Endothelial cell of umbilical vein (primary cell): Measurements from ENCODE around the gene CAAP1. TPM values are rescaled to one million over a fixed set of nuclear protein-coding genes. Genes with fewer than 3 reads are reported as not detected.
A peak's percentile ranks its signal among the peaks of the same experiment; 100 is the strongest.

Experiments used
- BruUV-seq: library from RNA; stranded (reverse); fragments of 400-500 nt; replicated peaks from 2 replicates; lab custom pipeline; 2021; lab: Mats Ljungman, UMichigan
- CTCF ChIA-PET: fragments of 300-600, 350-600 bp; sonication (Branson Sonifier 250); formaldehyde crosslinking; loops from one replicate; lab custom pipeline; 2021; ENCODE audit warnings: antibody characterized with exemption, inconsistent platforms; lab: Charles Lee
- POLR2A ChIA-PET: fragments of 300-600, 350-600 bp; sonication (Branson Sonifier 250); formaldehyde crosslinking; loops from one replicate; lab custom pipeline; 2021; ENCODE audit warnings: antibody characterized with exemption, inconsistent platforms; lab: Charles Lee
- DNase-seq: peaks from one replicate; pipeline ENCODE4 v3.0.0-alpha.2; 2011; ENCODE audit warnings: low read depth, low spot score
- FAIRE-seq: peaks from 2 replicates; lab custom pipeline; 2011; peaks lifted over from hg19 to GRCh38; lab: Jason Lieb, UNC
- H2AFZ ChIP-seq: 2 replicates; pipeline ENCODE4 v1.6.0; 2012; ENCODE audit warnings: low read depth, low read length, control low read depth, inconsistent platforms
- H3K27ac ChIP-seq: 2 replicates; pipeline ENCODE4 v1.5.1; 2011; ENCODE audit warnings: low read depth, mild to moderate bottlenecking, control low read depth, low read length, moderate library complexity; ENCODE audit not compliant: insufficient read depth
- H3K27me3 ChIP-seq, 2 experiments: 2 replicates each; pipeline versions ENCODE4 v1.6.0 to v1.6.1; 2011; ENCODE audit warnings: low read length in 2 of 2, mixed read lengths in 1 of 2; ENCODE audit not compliant: control insufficient read depth in 2 of 2, insufficient read depth in 2 of 2
- H3K36me3 ChIP-seq, 2 experiments: 2 replicates in 1 of 2; 3 replicates in 1 of 2; pipeline ENCODE4 v1.5.1; 2011; ENCODE audit warnings: low read length in 2 of 2, mild to moderate bottlenecking in 1 of 2, moderate library complexity in 1 of 2; ENCODE audit not compliant: control insufficient read depth in 2 of 2, insufficient read depth in 2 of 2; ENCODE audit errors: extremely low read depth in 1 of 2
- H3K4me1 ChIP-seq: 3 replicates; pipeline ENCODE4 v1.5.1; 2011; ENCODE audit warnings: mild to moderate bottlenecking, low read length; ENCODE audit not compliant: control insufficient read depth, insufficient read depth; ENCODE audit errors: extremely low read depth
- H3K4me2 ChIP-seq: 2 replicates; pipeline ENCODE4 v1.6.1; 2011; ENCODE audit warnings: low read length, control low read depth, mixed read lengths; ENCODE audit not compliant: insufficient read depth
- H3K4me3 ChIP-seq, 3 experiments: fragments of 200-600 bp in 1 of 3; sonication (generic), shearing (Covaris generic) in 1 of 3; replicated peaks in 1 of 3; 2 replicates each; pipeline ENCODE4 v1.5.1; 2011 to 2016; ENCODE audit warnings: control low read depth in 3 of 3, low read length in 3 of 3, mild to moderate bottlenecking in 2 of 3, inconsistent platforms in 1 of 3, low read depth in 1 of 3, moderate library complexity in 1 of 3; ENCODE audit not compliant: insufficient read depth in 1 of 3
- H3K79me2 ChIP-seq: 2 replicates; pipeline ENCODE4 v1.6.0; 2012; ENCODE audit warnings: low read length, inconsistent platforms; ENCODE audit not compliant: control insufficient read depth, insufficient read depth
- H3K9ac ChIP-seq: replicated peaks from 2 replicates; pipeline ENCODE3; 2011; ENCODE audit warnings: low read length, control low read depth; ENCODE audit not compliant: insufficient read depth; ENCODE audit errors: extremely low read depth
- H3K9me1 ChIP-seq: replicated peaks from 3 replicates; pipeline ENCODE4 v1.6.0; 2011; ENCODE audit warnings: mild to moderate bottlenecking, low read length; ENCODE audit not compliant: control insufficient read depth, insufficient read depth; ENCODE audit errors: extremely low read depth
- H3K9me3 ChIP-seq: replicated peaks from 2 replicates; pipeline ENCODE4 v1.5.1; 2012; ENCODE audit warnings: low read length, inconsistent platforms; ENCODE audit not compliant: control insufficient read depth, insufficient read depth
- H4K20me1 ChIP-seq: replicated peaks from 2 replicates; pipeline ENCODE3; 2011; ENCODE audit warnings: mild to moderate bottlenecking, low read length; ENCODE audit not compliant: control insufficient read depth, insufficient read depth; ENCODE audit errors: extremely low read depth
- EZH2 ChIP-seq: IDR thresholded peaks from 2 replicates; pipeline ENCODE4 v1.6.1; 2012; ENCODE audit warnings: borderline replicate concordance, low read depth, mild to moderate bottlenecking, moderate library complexity, low read length, inconsistent platforms; ENCODE audit not compliant: severe bottlenecking
- FOS ChIP-seq: IDR thresholded peaks from 2 replicates; pipeline ENCODE4 v1.6.1; 2011; ENCODE audit warnings: mild to moderate bottlenecking, low read length, moderate library complexity, borderline replicate concordance; ENCODE audit not compliant: insufficient read depth
- GATA2 ChIP-seq: IDR thresholded peaks from 2 replicates; pipeline ENCODE4 v1.7.0; 2011; ENCODE audit warnings: low read depth, mild to moderate bottlenecking, moderate library complexity, mixed read lengths, low read length; ENCODE audit not compliant: insufficient read length, insufficient read depth
- JUN ChIP-seq: IDR thresholded peaks from 2 replicates; pipeline ENCODE4 v1.6.1; 2011; ENCODE audit warnings: borderline replicate concordance, low read depth; ENCODE audit not compliant: insufficient read length, insufficient read depth
- MAX ChIP-seq: IDR thresholded peaks from 2 replicates; pipeline ENCODE4 v1.6.1; 2011; ENCODE audit not compliant: insufficient read depth, insufficient read length
- MYC ChIP-seq: IDR thresholded peaks from one replicate; pipeline ENCODE4 v1.6.1; 2011; ENCODE audit warnings: mild to moderate bottlenecking, low read depth, low read length
- POLR2A ChIP-seq: IDR thresholded peaks from 2 replicates; pipeline ENCODE4 v1.6.1; 2012; ENCODE audit warnings: low read depth, mild to moderate bottlenecking, control low read depth, low read length
- POLR2AphosphoS5 ChIP-seq: IDR thresholded peaks from 2 replicates; pipeline ENCODE4 v1.6.1; 2012; ENCODE audit warnings: low read depth, mild to moderate bottlenecking, control low read depth, low read length, moderate library complexity; ENCODE audit not compliant: insufficient read depth
- dilution Hi-C: fragments of 300-500 bp; cut with MboI; formaldehyde crosslinking; loops from one replicate; pipeline ENCODE4 v1.15.0; 2019; ENCODE audit warnings: low sequenced_read_pairs; ENCODE audit not compliant: extremely low pct_ligation_motif_present
- intact Hi-C: fragments of 100-400 bp; cut with micrococcal nuclease; formaldehyde crosslinking; loops from one replicate; pipeline ENCODE4 v1.10.0; 2022
- polyA plus RNA-seq, 4 experiments: library from polyadenylated mRNA; depleted of rRNA in 3 of 4; stranded (reverse) in 3 of 4; unstranded in 1 of 4; fragments of >200 nt; gene quantifications; 2 replicates each; pipeline versions ENCODE4 v1.2.1 to v1.2.3, GENCODE V29; 2011 to 2012; ENCODE audit warnings: missing spikeins in 1 of 4
- total RNA-seq: library from RNA; stranded (reverse); gene quantifications from 2 replicates; pipeline ENCODE4 v1.2.3, GENCODE V29; 2021
- TF ChIP-seq, protein P1 (sequence below), 2 donors: IDR thresholded peaks; 1 replicate in 1 of 2; 2 replicates in 1 of 2; pipeline ENCODE4 v1.5.1; 2011; ENCODE audit warnings: low read length in 2 of 2, mild to moderate bottlenecking in 2 of 2, moderate library complexity in 2 of 2, control low read depth in 1 of 2, inconsistent platforms in 1 of 2, low read depth in 1 of 2; ENCODE audit not compliant: insufficient read depth in 1 of 2; ENCODE audit errors: extremely low read depth in 1 of 2

Gene CAAP1
- total and polyA plus RNA-seq, 2 donors (not counting 3 experiments of a cell fraction or from before 2014, with no cell fraction given), result 5.3 to 16.1 TPM

DNA sequence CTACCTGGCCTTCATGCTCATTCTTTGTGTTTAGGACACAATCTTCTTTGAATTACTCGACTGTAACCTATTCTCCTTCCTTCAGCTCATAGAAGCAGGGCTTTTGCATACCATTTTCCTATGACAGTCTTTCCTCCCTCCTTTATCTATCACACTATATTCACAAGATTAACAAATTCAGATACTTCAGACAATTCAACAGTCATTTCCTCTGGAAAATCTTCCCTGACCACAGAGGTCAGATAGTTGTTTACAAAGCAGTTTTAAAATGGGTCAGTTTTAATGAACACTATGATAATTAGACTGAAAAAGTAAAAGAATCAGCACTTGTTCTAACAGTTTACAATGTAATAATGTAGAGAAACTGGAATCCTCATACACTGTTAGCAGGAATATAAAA, 4.3 kb downstream of the CAAP1 start:
- Histone ChIP-seq H3K4me2 (peak overlapping the region; percentile 24), H3K4me3 (no peak overlapping the region), H3K9ac (no peak overlapping the region), H3K27me3 (no peaks in the 10 kb centered on the region), H4K20me1 (no peaks in the 10 kb centered on the region), H2AFZ (no peak overlapping the region), H3K27ac (no peak overlapping the region), H3K9me3 (no peaks in the 10 kb centered on the region), H3K79me2 (peaks cover 49% of the 10 kb centered on the region), H3K36me3 (peaks cover 0 to under 1% of the 10 kb centered on the region in 2 experiments), H3K4me1 (peaks cover 25% of the 10 kb centered on the region), H3K9me1 (no peaks in the 10 kb centered on the region)
- intact Hi-C loops (no loop called here), dilution Hi-C loops (no loop called here)
- no TSS peak for BruUV-seq
- ChIA-PET POLR2A (no interaction called here), CTCF (no interaction called here)
- TF ChIP-seq EZH2, result no peak
- TF ChIP-seq MAX, result no peak
- TF ChIP-seq GATA2, result no peak
- TF ChIP-seq, protein P1, sequence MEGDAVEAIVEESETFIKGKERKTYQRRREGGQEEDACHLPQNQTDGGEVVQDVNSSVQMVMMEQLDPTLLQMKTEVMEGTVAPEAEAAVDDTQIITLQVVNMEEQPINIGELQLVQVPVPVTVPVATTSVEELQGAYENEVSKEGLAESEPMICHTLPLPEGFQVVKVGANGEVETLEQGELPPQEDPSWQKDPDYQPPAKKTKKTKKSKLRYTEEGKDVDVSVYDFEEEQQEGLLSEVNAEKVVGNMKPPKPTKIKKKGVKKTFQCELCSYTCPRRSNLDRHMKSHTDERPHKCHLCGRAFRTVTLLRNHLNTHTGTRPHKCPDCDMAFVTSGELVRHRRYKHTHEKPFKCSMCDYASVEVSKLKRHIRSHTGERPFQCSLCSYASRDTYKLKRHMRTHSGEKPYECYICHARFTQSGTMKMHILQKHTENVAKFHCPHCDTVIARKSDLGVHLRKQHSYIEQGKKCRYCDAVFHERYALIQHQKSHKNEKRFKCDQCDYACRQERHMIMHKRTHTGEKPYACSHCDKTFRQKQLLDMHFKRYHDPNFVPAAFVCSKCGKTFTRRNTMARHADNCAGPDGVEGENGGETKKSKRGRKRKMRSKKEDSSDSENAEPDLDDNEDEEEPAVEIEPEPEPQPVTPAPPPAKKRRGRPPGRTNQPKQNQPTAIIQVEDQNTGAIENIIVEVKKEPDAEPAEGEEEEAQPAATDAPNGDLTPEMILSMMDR (IDR thresholded peaks at IDR 0.05; ENCODE audit: extremely low read depth in 1 of 2, insufficient read depth in 1 of 2, low read depth in 1 of 2, low read length in 2 of 2), result no peak
- TF ChIP-seq JUN, result no peak
- no peak for TF ChIP-seq MYC
- no peak for TF ChIP-seq POLR2AphosphoS5
- TF ChIP-seq FOS, result no peak
- no peak for TF ChIP-seq POLR2A
- FAIRE-seq (no peak), DNase-seq (peak; percentile 6)
